GM19025 (cell line): ENCODE data around the gene SLC9A4.

ENCODE experiments used
- ATAC-seq: cut with Tn5 transposase; IDR thresholded peaks from one replicate; pipeline ENCODE4 v1.9.1; 2021; ENCODE audit warnings: mild to moderate bottlenecking, low read depth, moderate library complexity; ENCODE audit not compliant: unreplicated experiment

The SLC9A4 gene

GRCh38 chr2:102449370-102449974, 23.6 kb upstream of the SLC9A4 start:
- no peak for ATAC-seq

DNA sequence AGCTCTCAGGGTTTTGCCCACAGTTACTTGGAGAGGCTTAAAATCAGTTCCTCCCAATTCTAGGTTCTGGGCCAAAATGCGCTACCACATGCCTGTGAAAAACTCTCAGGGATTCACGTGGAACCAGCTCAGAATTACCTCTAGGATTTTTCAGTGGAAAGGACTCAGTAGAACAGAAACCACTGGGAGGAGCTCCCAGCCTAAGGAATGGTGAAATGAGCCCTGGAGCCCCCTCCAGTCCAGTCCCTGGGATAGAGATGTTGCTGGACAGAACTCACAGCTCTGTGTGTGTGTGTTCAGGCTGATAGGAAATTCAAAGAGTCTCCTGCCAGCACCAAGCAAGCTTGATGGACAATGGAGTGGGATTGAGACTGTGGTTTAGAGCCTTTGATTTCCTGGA, 21.1 kb upstream of the SLC9A4 start:
- ATAC-seq, result no peak

DNA sequence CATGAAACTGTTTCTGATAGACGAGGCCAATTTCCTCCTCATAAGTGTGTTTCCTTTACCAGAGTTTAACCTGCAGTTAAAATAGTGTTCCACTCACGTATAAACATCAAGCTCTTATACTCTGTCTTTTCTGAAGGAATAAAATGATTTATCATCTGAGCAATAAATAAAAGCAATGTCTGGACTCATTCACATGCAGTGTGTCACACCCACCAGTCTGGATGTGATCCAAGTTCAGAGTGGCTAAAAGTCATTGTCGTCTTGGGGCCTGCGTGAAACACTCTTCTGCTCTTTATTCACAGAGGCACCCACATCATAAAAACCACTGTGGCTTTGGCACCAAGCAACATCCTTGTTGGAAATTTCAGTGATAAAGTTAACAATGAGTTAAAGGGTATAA, 19.5 kb upstream of the SLC9A4 start:
- no peak for ATAC-seq

- ATAC-seq, result no peak
These were observed 17.9 kb upstream of the SLC9A4 start for GRCh38 chr2:102455061-102455670.

GRCh38 chr2:102460467-102460866, 12.6 kb upstream of the SLC9A4 start:
- ATAC-seq, result no peak

DNA sequence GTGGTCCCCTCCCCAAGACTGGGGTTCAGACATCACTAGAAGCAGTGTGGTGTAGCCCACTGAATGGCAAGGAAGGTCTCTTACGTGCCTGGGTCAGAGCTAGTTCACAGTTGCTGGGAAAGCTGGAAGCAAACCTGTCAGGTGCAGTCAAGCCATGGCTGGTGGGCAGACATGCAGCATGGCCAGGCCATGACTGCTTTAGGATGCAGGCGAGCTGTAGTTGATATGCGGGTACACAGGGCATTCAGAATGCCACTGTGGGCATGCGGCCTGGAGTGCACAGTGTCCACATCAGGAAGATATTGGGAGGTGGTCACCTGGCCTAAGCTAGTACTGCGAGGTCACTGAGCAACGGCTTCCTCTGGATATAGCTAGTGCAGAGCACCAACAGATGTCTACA, 11.8 kb upstream of the SLC9A4 start:
- no peak for ATAC-seq

DNA sequence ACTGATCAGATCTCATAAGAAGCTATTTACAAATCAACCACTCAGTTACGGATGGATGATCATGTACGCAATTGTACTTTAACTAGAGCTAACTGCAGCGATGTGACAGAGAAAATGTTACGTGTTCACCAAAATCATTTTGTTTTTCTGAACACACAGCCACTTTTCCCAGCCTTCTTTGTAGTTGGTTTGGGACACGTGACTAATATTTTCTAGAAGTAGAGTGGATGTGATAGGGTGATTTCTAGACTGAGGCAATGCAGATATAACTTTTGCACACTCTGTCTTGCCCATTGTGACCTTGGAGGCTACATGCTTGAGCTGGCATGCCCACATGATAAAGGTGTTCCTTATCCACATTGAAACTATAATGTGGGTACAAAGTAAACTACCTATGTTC, 9.9 kb upstream of the SLC9A4 start:
- ATAC-seq, result no peak

DNA sequence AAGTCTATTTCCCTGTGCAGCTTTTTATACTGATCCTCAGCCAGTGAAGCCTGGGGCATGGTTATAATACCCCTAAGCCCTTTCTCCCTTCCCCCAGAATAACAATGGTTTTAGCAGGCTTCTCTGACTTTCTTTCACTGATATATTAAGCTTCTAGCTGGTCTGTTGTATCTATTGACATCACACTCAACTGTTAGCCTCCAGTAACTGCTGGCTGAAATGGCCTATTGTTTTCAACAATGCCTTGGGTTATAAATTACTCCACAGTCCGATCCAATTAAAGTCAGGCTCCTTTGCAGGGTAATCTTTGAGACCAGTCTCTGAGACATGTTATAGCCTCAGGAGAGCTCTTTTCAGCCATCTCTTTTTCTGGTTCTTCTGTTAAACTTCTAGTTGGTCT, 2.9 kb upstream of the SLC9A4 start:
- no peak for ATAC-seq

DNA sequence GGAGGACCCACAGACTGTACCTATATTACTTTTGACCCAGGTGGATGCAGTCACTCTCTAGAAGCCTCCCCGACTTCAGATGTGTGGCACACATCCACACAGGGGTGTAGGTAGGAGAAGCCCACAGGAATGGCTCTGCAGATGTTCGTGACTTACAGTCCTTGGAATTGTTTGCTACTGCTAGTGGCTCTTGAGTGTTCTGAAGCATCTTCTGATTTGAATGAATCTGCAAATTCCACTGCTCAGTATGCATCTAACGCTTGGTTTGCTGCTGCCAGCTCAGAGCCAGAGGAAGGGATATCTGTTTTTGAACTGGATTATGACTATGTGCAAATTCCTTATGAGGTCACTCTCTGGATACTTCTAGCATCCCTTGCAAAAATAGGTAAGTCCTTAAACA, 605 bp downstream of the SLC9A4 start:
- no peak for ATAC-seq

- ATAC-seq, result no peak
These were observed 1.8 kb downstream of the SLC9A4 start for GRCh38 chr2:102474785-102475184.

- ATAC-seq, result no peak
These were observed 5.9 kb downstream of the SLC9A4 start for GRCh38 chr2:102478686-102479470.

- ATAC-seq, result no peak
These were observed 7.5 kb downstream of the SLC9A4 start for GRCh38 chr2:102480285-102481195.

DNA sequence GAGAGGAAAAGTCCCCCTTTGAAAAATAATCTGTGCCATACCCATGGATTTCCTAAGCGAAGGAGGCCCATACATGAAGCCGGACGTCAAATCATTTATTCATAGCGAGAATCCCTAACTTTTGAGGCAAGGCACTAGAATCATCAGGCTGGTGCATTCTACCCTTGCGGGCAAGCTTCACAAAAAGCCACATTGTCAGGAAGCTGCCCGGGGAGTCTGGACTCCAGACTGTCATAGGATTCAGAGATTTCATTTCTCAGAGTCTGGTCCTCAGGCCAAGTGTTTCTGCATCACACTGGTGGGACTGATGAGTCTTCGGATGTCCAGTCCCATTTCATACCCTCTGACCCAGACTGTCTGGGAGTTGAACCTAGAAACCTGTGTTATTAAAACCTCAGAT, 8.9 kb downstream of the SLC9A4 start:
- no peak for ATAC-seq

DNA sequence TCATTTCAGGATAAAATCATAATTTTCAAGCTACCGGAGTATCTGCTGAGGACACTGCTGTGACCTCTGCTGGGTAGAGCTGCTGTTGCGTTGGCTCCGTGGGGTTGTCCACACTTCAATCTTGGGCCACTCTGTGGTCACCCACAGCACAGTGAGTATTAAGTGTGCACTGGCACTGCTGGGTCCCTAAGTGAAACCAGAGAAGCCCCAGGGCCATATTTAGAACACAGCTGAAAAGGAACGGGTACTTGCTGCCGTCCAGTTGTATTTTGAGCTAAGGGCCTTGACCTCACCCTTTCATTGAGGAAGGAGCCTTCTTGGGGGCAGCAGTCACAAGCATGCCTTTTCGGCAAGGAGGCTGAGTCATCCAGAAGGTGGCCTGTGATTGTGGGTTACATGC, 10.1 kb downstream of the SLC9A4 start:
- ATAC-seq, result no peak

DNA sequence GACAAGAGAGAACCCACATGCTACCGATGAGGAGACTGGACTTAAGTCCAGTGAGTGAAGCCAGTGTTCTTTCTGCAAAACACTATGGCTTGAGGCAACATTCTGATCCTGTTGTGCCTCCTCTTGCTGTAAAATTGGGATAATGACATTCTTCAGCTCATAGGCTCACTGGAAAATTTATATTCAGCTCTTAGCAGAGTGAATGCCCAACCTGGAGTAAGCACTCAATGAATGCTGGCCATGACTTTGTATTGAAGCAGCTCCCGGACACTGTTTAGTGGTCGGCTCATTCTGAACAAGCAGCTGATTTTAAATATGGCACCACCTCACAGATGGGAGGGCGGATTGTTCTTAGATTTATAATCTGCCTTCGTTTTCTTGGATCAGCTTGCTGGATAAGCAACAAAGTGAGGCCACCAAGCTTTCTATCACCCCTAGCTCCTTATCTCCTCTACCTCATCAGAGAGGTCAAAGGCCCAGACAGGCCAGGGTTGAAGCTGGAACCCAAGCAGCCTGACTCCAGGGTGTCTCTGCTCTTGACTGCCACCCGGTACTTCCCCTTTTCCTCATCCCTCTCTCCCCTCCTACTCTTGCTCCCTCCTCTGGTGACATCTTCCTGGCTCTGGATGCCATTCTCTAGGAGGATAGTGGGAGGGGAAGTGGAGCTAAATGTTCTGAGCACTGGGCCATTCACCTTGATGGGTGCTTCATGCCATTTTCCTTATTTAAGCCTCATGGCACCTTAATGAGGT, 11.5 kb downstream of the SLC9A4 start:
- no peak for ATAC-seq

DNA sequence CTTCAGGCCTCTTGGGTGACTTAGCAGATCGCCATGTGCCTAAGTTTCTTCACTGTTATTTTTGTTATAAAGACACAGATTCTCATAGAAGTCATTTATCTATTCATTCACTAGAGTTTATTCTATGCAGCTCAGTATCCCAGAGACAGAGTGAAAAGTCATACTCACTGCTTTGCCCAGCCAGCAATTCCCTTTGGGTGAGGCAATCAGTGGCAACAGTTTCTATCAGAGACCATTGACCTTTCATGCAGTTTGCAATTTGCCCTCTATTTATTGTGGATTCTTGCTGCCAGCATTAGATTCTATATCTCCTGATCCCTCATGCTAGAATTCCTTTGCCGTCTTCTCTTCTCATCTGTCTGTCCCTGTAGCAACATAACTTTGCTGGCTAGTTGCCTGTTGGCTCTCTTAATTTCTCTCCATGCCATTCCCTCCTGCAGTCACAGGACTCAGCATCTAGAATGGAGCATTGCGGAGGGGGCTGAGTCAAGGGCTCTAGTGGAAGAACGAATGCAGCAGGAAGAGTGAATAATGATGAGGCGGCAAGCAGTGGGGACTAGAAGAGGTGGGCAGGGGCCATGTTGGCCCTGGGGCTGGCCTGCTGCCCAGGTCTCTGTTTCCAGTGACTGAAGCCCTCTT, 12.2 kb downstream of the SLC9A4 start:
- ATAC-seq, result no peak

GRCh38 chr2:102486941-102487702, 14.1 kb downstream of the SLC9A4 start:
- no peak for ATAC-seq

- no peak for ATAC-seq
These were observed 14.9 kb downstream of the SLC9A4 start for GRCh38 chr2:102487761-102488462.
